Mammary epithelial cell (primary cell): Measurements from ENCODE around the gene FAM171A2.

Source experiments
- CTCF ChIP-seq, 2 donors: IDR thresholded peaks in 1 of 2; conservative IDR thresholded peaks in 1 of 2; 2 replicates each; pipeline ENCODE4 v1.5.1; 2011 to 2012; ENCODE audit warnings: inconsistent platforms in 2 of 2, low read length in 2 of 2, mild to moderate bottlenecking in 2 of 2, control low read depth in 1 of 2, low read depth in 1 of 2; ENCODE audit not compliant: insufficient read depth in 1 of 2; ENCODE audit errors: extremely low read depth in 1 of 2
- EZH2 ChIP-seq: IDR thresholded peaks from 2 replicates; pipeline ENCODE4 v1.6.1; 2012; ENCODE audit warnings: low read length, inconsistent platforms, borderline replicate concordance

- TF ChIP-seq CTCF (conservative IDR thresholded peaks at IDR 0.05 in 1 of 2, IDR thresholded peaks at IDR 0.05 in 1 of 2; ENCODE audit: extremely low read depth in 1 of 2, insufficient read depth in 1 of 2, low read depth in 1 of 2, low read length in 2 of 2) = no peak
- no peak for TF ChIP-seq EZH2
Observed at GRCh38 chr17:44362459-44362948, 1.1 kb downstream of the FAM171A2 start.
